22Rv1 (cell line): ENCODE measurements around the gene JUP.
A peak's percentile ranks its signal among the peaks of the same experiment; 100 is the strongest.

Experiments used
- H3K27ac ChIP-seq: fragments of 450-650 bp; 2 replicates; pipeline ENCODE4 v1.5.1; 2017
- CTCF ChIP-seq: fragments of 450-650 bp; IDR thresholded peaks from 2 replicates; pipeline ENCODE4 v1.5.1; 2017; ENCODE audit warnings: mild to moderate bottlenecking
- ZFX ChIP-seq: fragments of 450-650 bp; IDR thresholded peaks from 2 replicates; pipeline ENCODE4 v1.6.1; 2017; ENCODE audit warnings: antibody characterized with exemption, borderline replicate concordance

Gene JUP

GRCh38 chr17:41724476-41725050, 61.9 kb downstream of the JUP start:
- H3K27ac ChIP-seq = no peak overlapping the region

GRCh38 chr17:41723801-41724475, 62.6 kb downstream of the JUP start:
- H3K27ac ChIP-seq = no peak overlapping the region
- TF ChIP-seq ZFX = no peak
- no peak for TF ChIP-seq CTCF

More at GRCh38 chr17:41724476-41725050, 61.9 kb downstream of the JUP start:
- no peak for TF ChIP-seq CTCF
- no peak for TF ChIP-seq ZFX

GRCh38 chr17:41722231-41722630, 64.3 kb downstream of the JUP start:
- TF ChIP-seq ZFX (no peak), CTCF (no peak)
- H3K27ac ChIP-seq = no peak overlapping the region

GRCh38 chr17:41718287-41718645, 68.2 kb downstream of the JUP start:
- TF ChIP-seq CTCF (no peak), ZFX (no peak)

GRCh38 chr17:41717408-41718286, 68.9 kb downstream of the JUP start:
- no peak for TF ChIP-seq CTCF
- TF ChIP-seq ZFX = no peak
- H3K27ac ChIP-seq = peak overlapping the region; percentile 39; the same call in 1 of the 2 replicates

More at GRCh38 chr17:41718287-41718645, 68.2 kb downstream of the JUP start:
- peak overlapping the region; percentile 39; the same call in 1 of the 2 replicates for H3K27ac ChIP-seq

- no peak within 1 kb of the TSS for H3K27ac ChIP-seq
- TF ChIP-seq CTCF (no peak), ZFX (no peak)
These were observed 74.7 kb downstream of the JUP start, which contains the start of gene GAST for GRCh38 chr17:41711669-41712400. GAST (plus strand) TSS chr17:41712331; CDS start chr17:41715437, 3,106 bp downstream.
